Measurements from ENCODE around the gene LPIN1. TPM values are rescaled to one million over a fixed set of nuclear protein-coding genes. Genes with fewer than 3 reads are reported as not detected.

LPIN1 gene
- polyA plus RNA-seq, 1 donor = 10.9 TPM

GRCh38 chr2:11795590-11795989 is 49.2 kb downstream of the LPIN1 start:
- Histone ChIP-seq H3K36me3 (ENCODE audit: control insufficient read depth, insufficient read depth, low read length) (peaks cover 55% of the 10 kb centered on the region), H3K27ac (ENCODE audit: low read length) (no peak overlapping the region), H3K9me3 (ENCODE audit: control insufficient read depth, low read depth, low read length) (no peaks in the 10 kb centered on the region), H3K27me3 (ENCODE audit: control insufficient read depth, insufficient read depth, low read length) (no peaks in the 10 kb centered on the region), H3K4me3 (ENCODE audit: low read length) (no peak overlapping the region), H3K4me1 (ENCODE audit: control insufficient read depth, insufficient read depth, low read length) (no peaks in the 10 kb centered on the region)
- no peak for DNase-seq
- WGBS (ENCODE audit: insufficient coverage, low lambda C conversion rate) = no CpG with 5 or more reads among the region's 2 CpGs

- WGBS (ENCODE audit: insufficient coverage, low lambda C conversion rate) = 100% methylated on average over 1 of the region's 18 CpGs
- no peak for DNase-seq
- Histone ChIP-seq H3K4me1 (ENCODE audit: control insufficient read depth, insufficient read depth, low read length) (no peaks in the 10 kb centered on the region), H3K4me3 (ENCODE audit: low read length) (no peak overlapping the region), H3K36me3 (ENCODE audit: control insufficient read depth, insufficient read depth, low read length) (peaks cover 55% of the 10 kb centered on the region), H3K9me3 (ENCODE audit: control insufficient read depth, low read depth, low read length) (no peaks in the 10 kb centered on the region), H3K27me3 (ENCODE audit: control insufficient read depth, insufficient read depth, low read length) (no peaks in the 10 kb centered on the region), H3K27ac (ENCODE audit: low read length) (no peak overlapping the region)
Measured at GRCh38 chr2:11796190-11797171, 50.0 kb downstream of the LPIN1 start.

- no peaks in the 10 kb centered on the region for H3K27me3 ChIP-seq (ENCODE audit: control insufficient read depth, insufficient read depth, low read length)
- no peak overlapping the region for H3K27ac ChIP-seq (ENCODE audit: low read length)
- peaks cover 48% of the 10 kb centered on the region for H3K36me3 ChIP-seq (ENCODE audit: control insufficient read depth, insufficient read depth, low read length)
- H3K9me3 ChIP-seq (ENCODE audit: control insufficient read depth, low read depth, low read length) = no peaks in the 10 kb centered on the region
- no peaks in the 10 kb centered on the region for H3K4me1 ChIP-seq (ENCODE audit: control insufficient read depth, insufficient read depth, low read length)
- no CpG with 5 or more reads among the region's 6 CpGs for WGBS (ENCODE audit: insufficient coverage, low lambda C conversion rate)
- no peak overlapping the region for H3K4me3 ChIP-seq (ENCODE audit: low read length)
- no peak for DNase-seq
Measured at GRCh38 chr2:11797846-11798245, 51.4 kb downstream of the LPIN1 start.

- H3K9me3 ChIP-seq (ENCODE audit: control insufficient read depth, low read depth, low read length) = no peaks in the 10 kb centered on the region
- no peak overlapping the region for H3K27ac ChIP-seq (ENCODE audit: low read length)
- H3K4me1 ChIP-seq (ENCODE audit: control insufficient read depth, insufficient read depth, low read length) = no peaks in the 10 kb centered on the region
- no peak for DNase-seq
- peaks cover 47% of the 10 kb centered on the region for H3K36me3 ChIP-seq (ENCODE audit: control insufficient read depth, insufficient read depth, low read length)
- WGBS (ENCODE audit: insufficient coverage, low lambda C conversion rate) = 93% methylated on average over 5 of the region's 15 CpGs
- no peaks in the 10 kb centered on the region for H3K27me3 ChIP-seq (ENCODE audit: control insufficient read depth, insufficient read depth, low read length)
- H3K4me3 ChIP-seq (ENCODE audit: low read length) = no peak overlapping the region
Measured at GRCh38 chr2:11798701-11799435, 52.4 kb downstream of the LPIN1 start.

GRCh38 chr2:11799826-11800225 is 53.4 kb downstream of the LPIN1 start:
- Histone ChIP-seq H3K4me3 (ENCODE audit: low read length) (no peak overlapping the region), H3K27me3 (ENCODE audit: control insufficient read depth, insufficient read depth, low read length) (no peaks in the 10 kb centered on the region), H3K9me3 (ENCODE audit: control insufficient read depth, low read depth, low read length) (no peaks in the 10 kb centered on the region), H3K4me1 (ENCODE audit: control insufficient read depth, insufficient read depth, low read length) (no peaks in the 10 kb centered on the region), H3K27ac (ENCODE audit: low read length) (no peak overlapping the region), H3K36me3 (ENCODE audit: control insufficient read depth, insufficient read depth, low read length) (peaks cover 54% of the 10 kb centered on the region)
- no CpG with 5 or more reads among the region's 8 CpGs for WGBS (ENCODE audit: insufficient coverage, low lambda C conversion rate)
- no peak for DNase-seq

- DNase-seq = no peak
- H3K36me3 ChIP-seq (ENCODE audit: control insufficient read depth, insufficient read depth, low read length) = peaks cover 50% of the 10 kb centered on the region
- no peak overlapping the region for H3K4me3 ChIP-seq (ENCODE audit: low read length)
- no peaks in the 10 kb centered on the region for H3K4me1 ChIP-seq (ENCODE audit: control insufficient read depth, insufficient read depth, low read length)
- H3K27ac ChIP-seq (ENCODE audit: low read length) = no peak overlapping the region
- no peaks in the 10 kb centered on the region for H3K27me3 ChIP-seq (ENCODE audit: control insufficient read depth, insufficient read depth, low read length)
- no CpG with 5 or more reads among the region's 11 CpGs for WGBS (ENCODE audit: insufficient coverage, low lambda C conversion rate)
- no peaks in the 10 kb centered on the region for H3K9me3 ChIP-seq (ENCODE audit: control insufficient read depth, low read depth, low read length)
Measured at GRCh38 chr2:11802782-11803191, 56.4 kb downstream of the LPIN1 start.

GRCh38 chr2:11805024-11805423 is 58.6 kb downstream of the LPIN1 start:
- Histone ChIP-seq H3K36me3 (ENCODE audit: control insufficient read depth, insufficient read depth, low read length) (peaks cover 46% of the 10 kb centered on the region), H3K27me3 (ENCODE audit: control insufficient read depth, insufficient read depth, low read length) (no peaks in the 10 kb centered on the region), H3K9me3 (ENCODE audit: control insufficient read depth, low read depth, low read length) (no peaks in the 10 kb centered on the region), H3K4me1 (ENCODE audit: control insufficient read depth, insufficient read depth, low read length) (no peaks in the 10 kb centered on the region), H3K27ac (ENCODE audit: low read length) (no peak overlapping the region), H3K4me3 (ENCODE audit: low read length) (no peak overlapping the region)
- no peak for DNase-seq
- no CpG with 5 or more reads among the region's 6 CpGs for WGBS (ENCODE audit: insufficient coverage, low lambda C conversion rate)

GRCh38 chr2:11805920-11806319 is 59.5 kb downstream of the LPIN1 start:
- DNase-seq = no peak
- H3K36me3 ChIP-seq (ENCODE audit: control insufficient read depth, insufficient read depth, low read length) = peaks cover 50% of the 10 kb centered on the region
- no peaks in the 10 kb centered on the region for H3K4me1 ChIP-seq (ENCODE audit: control insufficient read depth, insufficient read depth, low read length)
- H3K27ac ChIP-seq (ENCODE audit: low read length) = no peak overlapping the region
- no CpG with 5 or more reads among the region's 6 CpGs for WGBS (ENCODE audit: insufficient coverage, low lambda C conversion rate)
- no peaks in the 10 kb centered on the region for H3K27me3 ChIP-seq (ENCODE audit: control insufficient read depth, insufficient read depth, low read length)
- H3K4me3 ChIP-seq (ENCODE audit: low read length) = no peak overlapping the region
- H3K9me3 ChIP-seq (ENCODE audit: control insufficient read depth, low read depth, low read length) = no peaks in the 10 kb centered on the region

GRCh38 chr2:11807156-11808015 is 61.0 kb downstream of the LPIN1 start:
- Histone ChIP-seq H3K9me3 (ENCODE audit: control insufficient read depth, low read depth, low read length) (no peaks in the 10 kb centered on the region), H3K4me1 (ENCODE audit: control insufficient read depth, insufficient read depth, low read length) (no peaks in the 10 kb centered on the region), H3K4me3 (ENCODE audit: low read length) (no peak overlapping the region), H3K27ac (ENCODE audit: low read length) (no peak overlapping the region), H3K36me3 (ENCODE audit: control insufficient read depth, insufficient read depth, low read length) (peaks cover 52% of the 10 kb centered on the region), H3K27me3 (ENCODE audit: control insufficient read depth, insufficient read depth, low read length) (no peaks in the 10 kb centered on the region)
- 100% methylated on average over 2 of the region's 11 CpGs for WGBS (ENCODE audit: insufficient coverage, low lambda C conversion rate)
- DNase-seq = no peak

- Histone ChIP-seq H3K4me1 (ENCODE audit: control insufficient read depth, insufficient read depth, low read length) (no peaks in the 10 kb centered on the region), H3K27ac (ENCODE audit: low read length) (no peak overlapping the region), H3K4me3 (ENCODE audit: low read length) (no peak overlapping the region), H3K27me3 (ENCODE audit: control insufficient read depth, insufficient read depth, low read length) (no peaks in the 10 kb centered on the region), H3K36me3 (ENCODE audit: control insufficient read depth, insufficient read depth, low read length) (peaks cover 48% of the 10 kb centered on the region), H3K9me3 (ENCODE audit: control insufficient read depth, low read depth, low read length) (no peaks in the 10 kb centered on the region)
- no peak for DNase-seq
- WGBS (ENCODE audit: insufficient coverage, low lambda C conversion rate) = no CpG with 5 or more reads among the region's 8 CpGs
Measured at GRCh38 chr2:11808016-11808400, 61.6 kb downstream of the LPIN1 start.
